ENCODE measurements around the gene LIF.
A peak's percentile ranks its signal among the peaks of the same experiment; 100 is the strongest.
"Not testable (repeated sequence)": the region's sequence is repeated elsewhere in the genome, so short reads cannot be mapped to it uniquely, and the experiment has no call there.

The LIF gene

GRCh38 chr22:30224161-30224857 lies 22.2 kb downstream of the LIF start:
- DNase-seq (ENCODE audit: low read depth), result no peak

- DNase-seq (ENCODE audit: low read depth), result no peak
Measured at GRCh38 chr22:30223303-30223702, 23.3 kb downstream of the LIF start.

DNA sequence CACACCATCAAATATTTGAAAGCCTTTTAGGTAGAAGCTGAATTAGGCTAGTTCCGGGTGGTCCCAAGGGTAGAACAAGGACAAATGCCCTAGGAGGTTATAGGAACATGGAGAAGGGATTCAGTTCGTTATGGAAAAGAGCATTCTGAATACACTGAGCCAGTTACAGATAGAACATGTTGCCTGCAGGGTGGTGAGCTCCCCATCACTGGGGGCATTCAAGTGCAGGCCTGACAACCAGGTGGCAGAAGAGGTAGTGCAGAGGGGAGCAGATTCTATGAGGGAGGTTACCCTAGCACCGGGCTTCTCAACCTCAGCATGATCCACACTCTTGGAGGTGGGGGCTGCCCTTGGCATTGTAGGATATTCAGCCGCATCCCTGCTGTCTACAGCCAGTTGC lies 24.2 kb downstream of the LIF start:
- no peak for DNase-seq (ENCODE audit: low read depth)

DNA sequence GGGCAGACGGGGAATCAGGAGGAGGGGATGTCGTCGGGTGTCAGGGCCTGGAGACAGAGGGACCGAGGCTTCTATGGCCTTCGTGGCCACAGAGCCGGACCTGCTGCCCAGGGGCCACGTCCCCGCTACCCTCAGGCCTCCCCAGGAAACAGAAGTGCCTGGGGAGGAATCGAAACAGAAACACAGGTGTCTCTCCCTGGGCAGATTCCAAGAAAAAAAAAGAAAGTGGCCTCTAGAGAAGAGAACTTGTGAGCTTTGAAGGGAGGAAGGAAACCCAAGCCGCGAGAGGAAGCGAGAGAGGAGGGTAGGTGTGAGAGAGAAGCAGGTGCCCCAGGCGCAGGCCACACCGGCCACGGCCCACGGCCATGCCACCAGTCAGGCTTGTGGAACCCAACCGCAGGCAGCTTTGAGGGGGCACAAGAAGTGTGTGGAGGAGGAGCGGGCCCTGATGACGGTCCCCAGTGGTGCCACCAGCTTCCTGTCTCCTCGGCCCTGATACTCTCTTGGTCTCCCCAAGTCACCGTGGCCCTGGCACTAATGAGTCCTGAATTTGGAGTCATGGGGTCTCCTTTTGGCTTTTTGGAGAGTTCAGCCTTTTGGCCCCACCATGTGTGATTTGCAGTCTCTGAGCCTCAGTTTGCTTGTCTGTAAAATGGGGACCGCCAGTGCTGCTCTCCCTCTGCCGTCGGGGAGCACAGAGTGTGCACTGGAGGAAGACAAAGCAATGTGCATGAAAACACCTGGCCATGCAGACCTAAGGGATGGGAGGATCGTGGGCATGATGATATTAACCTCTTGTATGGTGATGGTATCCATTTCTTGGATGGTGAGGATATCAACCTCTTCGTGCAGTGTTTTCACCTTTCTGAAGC lies 25.2 kb downstream of the LIF start:
- no peak for DNase-seq (ENCODE audit: low read depth)

DNA sequence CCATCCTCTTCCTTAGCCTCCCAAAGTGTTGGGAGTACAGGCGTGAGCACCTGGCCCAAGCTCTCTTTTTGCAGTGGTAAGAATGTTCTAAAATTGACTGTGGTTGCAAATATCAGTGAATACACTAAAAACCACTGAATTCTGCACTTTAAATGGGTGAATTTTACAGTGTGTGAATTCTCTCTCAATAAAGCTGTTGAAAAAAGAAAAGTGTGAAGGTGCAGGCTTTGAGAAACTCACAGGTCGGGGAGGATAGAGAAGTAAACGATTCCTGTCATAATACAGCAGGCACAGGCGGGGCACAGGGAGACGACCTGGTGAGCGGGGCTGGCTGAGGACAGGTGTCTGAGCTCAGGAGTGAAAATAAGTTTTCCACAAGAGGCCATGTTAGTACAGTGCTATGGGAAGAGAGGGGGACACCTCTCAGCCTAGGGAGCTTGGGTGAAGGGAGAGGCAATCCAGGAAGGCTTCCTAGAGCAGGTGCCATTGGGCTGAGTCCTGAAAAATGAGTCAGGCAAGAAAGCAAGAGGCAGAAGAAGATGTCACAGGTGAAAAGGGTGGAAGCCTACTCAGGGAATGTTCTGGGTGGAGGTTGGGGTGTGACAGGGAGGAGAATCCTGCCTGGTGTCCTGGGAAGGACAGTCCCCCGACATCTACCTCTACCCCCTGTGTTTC lies 26.1 kb downstream of the LIF start:
- no peak for DNase-seq (ENCODE audit: low read depth)

- DNase-seq (ENCODE audit: low read depth), result no peak
Measured at GRCh38 chr22:30219668-30220278, 26.8 kb downstream of the LIF start.

DNA sequence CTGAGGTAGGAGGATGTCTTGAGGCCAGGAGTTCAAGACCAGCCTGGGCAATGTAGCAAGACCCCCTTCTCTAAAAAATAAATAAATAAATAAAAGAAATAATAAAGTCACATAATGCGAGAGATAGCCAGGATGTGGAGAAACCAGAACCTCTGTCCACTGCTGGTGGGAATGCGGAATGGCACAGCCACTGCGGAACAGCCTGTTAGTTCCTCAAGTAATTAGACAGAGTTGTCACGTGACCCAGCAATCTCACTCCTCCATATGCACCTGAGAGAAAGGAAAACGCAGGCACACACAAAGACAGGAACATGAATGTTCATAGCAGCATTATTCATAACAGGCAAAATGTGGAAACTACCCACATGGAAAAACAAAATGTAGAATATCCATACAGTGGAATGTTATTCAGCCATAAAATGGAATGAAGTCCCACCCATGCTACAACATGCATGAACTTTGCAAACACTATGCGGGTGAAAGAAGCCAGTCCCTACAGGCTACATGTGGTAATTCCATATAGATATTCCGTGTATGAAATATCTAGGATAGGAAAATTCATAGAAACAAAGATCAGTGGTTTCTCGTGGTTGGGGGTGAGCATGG lies 27.4 kb downstream of the LIF start:
- no peak for DNase-seq (ENCODE audit: low read depth)

- peak; percentile 68 for DNase-seq (ENCODE audit: low read depth)
Measured at GRCh38 chr22:30217698-30218560, 28.6 kb downstream of the LIF start.

GRCh38 chr22:30216710-30217109 lies 29.8 kb downstream of the LIF start:
- no peak for DNase-seq (ENCODE audit: low read depth)

GRCh38 chr22:30216272-30216671 lies 30.3 kb downstream of the LIF start:
- DNase-seq (ENCODE audit: low read depth), result not testable (repeated sequence)

- no peak for DNase-seq (ENCODE audit: low read depth)
Measured at GRCh38 chr22:30214703-30215407, 31.7 kb downstream of the LIF start.

DNA sequence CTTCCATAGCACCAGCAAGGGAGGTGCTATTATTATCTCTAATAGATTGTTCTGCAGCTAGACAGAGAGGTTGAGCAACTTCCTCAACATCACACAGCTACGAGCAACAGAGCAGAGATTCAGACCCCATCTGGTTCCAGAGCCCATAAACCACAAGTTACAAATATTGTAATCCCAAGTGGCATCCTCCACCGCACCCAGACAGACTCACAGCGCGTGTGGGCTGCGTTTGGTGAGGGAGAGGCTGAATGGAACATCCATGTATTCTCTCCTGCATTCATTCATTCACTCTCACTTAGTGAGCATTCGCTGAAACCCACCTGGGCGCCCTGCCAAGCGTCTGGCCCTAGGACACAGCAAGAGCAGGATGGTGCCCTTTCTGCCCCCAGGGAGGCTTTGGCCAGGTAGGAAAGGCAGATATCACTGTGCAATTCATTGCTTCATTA lies 33.5 kb downstream of the LIF start:
- DNase-seq (ENCODE audit: low read depth), result peak; percentile 57

DNA sequence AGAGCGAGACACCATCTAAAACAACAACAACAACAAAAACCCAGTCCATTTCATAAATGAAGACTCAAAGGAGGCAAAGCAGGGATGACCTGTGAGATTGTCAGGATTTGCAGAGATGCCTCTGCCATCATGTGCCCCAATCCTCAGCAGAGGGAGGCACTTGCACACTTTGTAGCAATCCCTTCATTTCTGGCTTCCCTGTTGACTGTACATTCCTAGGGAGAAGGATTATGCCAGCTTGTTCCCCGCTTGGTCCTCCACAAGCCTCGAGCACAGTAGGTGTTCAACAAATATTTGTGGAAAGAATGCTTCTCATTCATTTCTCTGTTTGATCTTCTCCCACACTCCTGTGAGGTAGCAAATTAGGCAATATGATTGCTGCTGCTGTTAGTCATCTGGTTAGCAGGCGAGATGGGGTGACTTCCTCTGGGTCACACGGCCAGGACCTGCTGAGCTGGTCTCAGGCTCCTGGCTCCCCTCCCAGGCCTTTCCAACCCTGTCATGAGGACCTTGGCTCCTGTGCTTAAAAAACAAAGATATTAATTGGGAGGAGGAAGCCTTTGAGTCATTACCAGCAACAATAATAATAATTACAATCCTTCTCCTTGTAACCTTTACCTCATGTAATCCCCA lies 34.1 kb downstream of the LIF start:
- DNase-seq (ENCODE audit: low read depth), result peak; percentile 81

GRCh38 chr22:30211124-30211820 lies 35.3 kb downstream of the LIF start:
- DNase-seq (ENCODE audit: low read depth), result no peak

DNA sequence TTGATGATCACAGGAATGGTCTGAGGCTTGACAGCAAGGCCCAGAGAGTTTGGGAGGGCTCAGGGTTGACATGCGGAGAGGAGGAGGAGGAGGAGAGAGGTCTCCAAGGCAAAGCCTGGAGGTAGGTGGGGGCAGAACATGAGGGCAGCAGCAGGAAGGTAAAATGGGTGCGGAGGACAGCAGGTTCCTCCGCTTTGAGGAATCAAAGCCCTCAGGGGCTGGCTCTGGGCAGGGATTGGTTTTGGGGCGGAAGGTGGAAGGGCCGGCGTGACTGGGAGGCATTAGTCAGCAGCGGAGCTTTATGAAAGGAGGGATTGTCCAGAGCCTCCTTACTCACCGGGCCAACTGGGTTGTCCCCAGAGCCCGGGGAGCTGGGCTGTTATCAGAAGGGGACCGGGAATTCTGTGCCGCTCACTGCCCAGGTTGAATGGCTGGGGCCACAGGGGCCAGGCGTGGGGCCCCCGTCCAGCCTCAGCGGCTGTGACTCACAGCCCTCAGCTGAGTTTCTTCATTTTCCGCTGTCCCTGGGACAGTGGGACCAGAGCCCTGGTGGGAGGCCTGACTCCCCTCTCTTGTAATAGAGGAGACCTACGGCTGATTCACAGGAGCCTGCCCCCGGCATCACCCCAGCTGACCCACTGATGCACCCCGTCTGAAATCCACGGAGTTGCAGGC lies 36.2 kb downstream of the LIF start:
- no peak for DNase-seq (ENCODE audit: low read depth)

- no peak for DNase-seq (ENCODE audit: low read depth)
Measured at GRCh38 chr22:30209642-30210041, 36.9 kb downstream of the LIF start.

DNA sequence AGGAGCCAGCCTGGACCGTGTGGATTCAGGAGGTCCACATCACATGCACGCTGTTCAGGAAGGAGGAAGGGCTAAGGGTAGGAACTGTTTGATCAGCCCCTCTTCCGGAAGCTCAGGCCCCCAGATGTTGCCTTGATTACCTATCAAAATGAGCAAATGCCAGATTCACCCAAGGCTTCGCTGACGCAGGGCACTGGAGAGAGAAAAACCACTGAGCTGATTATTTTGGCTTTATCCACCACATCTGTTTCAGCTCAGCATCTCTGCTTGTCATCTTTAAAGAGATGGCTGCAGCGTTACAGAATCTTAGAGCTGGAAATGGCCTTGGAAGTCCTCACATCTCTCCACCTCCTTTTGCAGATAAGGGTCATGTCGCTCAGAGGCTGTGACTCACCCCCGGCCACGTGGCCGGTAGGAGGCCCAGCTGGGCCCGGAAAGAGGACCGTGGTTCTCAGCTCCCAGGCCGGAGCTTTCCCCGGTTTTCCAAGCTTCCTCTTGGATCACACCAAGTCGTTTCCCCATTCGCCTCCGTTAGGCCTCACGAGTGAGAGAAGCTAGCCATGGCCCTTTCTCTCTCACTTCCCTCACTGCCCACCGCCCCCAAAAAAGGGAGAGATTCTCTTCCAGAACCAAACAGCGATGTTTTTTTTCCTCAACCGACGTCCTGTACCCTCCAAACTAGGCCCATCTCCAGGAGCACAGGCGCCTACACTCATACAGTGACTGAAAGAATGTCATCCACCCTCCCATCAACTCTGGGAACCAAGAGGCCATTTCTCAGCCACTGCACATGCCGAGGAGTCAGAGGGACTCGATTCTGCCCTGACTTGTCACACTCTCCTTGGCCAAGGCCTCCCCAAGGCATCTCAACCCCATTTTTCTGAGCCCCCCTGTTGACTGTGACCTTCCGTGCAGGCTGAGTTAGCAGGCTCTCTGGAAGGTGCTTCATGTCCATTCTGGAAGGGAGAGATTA lies 37.6 kb downstream of the LIF start:
- peak; percentile 69 for DNase-seq (ENCODE audit: low read depth)
